ENCODE measurements around the gene SLC16A11. TPM values are rescaled to one million over a fixed set of nuclear protein-coding genes. Genes with fewer than 3 reads are reported as not detected.

SLC16A11 gene
- total and polyA plus RNA-seq, 2 of the 4 experiments (the other 2 are of a cell fraction) = not detected

GRCh38 chr17:7019367-7019766, 24.5 kb downstream of the SLC16A11 start (continued):
- TF ChIP-seq RFX5 (IDR thresholded peaks at IDR 0.05; ENCODE audit: low read depth, low read length) = no peak

DNA sequence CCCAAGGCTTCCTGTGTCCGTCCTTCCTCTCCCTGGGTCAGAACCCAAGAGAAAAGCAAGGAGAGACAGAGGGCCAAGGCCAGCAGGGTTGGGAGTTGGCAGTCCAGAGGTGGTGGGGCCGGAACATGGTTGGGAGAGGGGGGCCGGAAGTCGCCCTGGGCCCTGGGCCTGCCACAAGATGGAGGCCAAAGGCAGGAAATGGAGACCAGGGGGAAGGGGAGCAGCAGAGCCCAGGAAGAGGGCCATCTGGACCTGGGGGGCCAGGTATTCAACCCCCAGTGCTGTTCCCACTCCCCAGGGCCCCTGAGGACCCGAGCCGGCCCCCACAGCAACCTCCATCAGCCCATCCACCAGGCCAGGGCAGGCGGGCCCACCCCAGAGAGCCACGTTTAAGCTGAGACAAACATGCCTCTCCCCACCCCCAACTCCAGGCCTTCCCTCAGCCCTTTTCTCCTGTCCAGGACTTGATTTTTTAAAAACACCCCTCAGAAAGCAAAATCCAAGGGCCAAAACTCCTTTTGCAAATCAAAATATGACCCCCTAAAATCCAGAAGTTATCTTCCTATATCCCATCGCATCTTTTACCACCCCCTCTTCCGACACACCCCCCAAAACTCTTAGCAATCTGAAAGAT, 25.4 kb downstream of the SLC16A11 start:
- TF ChIP-seq, protein P1, sequence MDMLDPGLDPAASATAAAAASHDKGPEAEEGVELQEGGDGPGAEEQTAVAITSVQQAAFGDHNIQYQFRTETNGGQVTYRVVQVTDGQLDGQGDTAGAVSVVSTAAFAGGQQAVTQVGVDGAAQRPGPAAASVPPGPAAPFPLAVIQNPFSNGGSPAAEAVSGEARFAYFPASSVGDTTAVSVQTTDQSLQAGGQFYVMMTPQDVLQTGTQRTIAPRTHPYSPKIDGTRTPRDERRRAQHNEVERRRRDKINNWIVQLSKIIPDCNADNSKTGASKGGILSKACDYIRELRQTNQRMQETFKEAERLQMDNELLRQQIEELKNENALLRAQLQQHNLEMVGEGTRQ (IDR thresholded peaks at IDR 0.05; ENCODE audit: low read depth, low read length) = no peak
- TF ChIP-seq MAFK (IDR thresholded peaks at IDR 0.05; ENCODE audit: low read depth, low read length) = no peak
- no peak for TF ChIP-seq BHLHE40 (IDR thresholded peaks at IDR 0.05; ENCODE audit: low read depth, low read length)
- TF ChIP-seq CEBPB (IDR thresholded peaks at IDR 0.05; ENCODE audit: low read depth, low read length) = no peak
- Histone ChIP-seq H2BK20ac (ENCODE audit: low read depth, low read length) (no peak overlapping the region), H3K4me2 (ENCODE audit: low read depth, low read length) (no peak overlapping the region), H3K4ac (ENCODE audit: low read depth, low read length) (no peak overlapping the region), H2AK9ac (replicated peaks; ENCODE audit: low read depth, low read length, poor library complexity) (no peak overlapping the region), H2AK5ac (ENCODE audit: low read depth, low read length) (no peak overlapping the region), H3K9me1 (ENCODE audit: insufficient read depth, low read length) (no peaks in the 10 kb centered on the region; the same call in 1 of the 2 replicates), H2BK5ac (ENCODE audit: low read depth, low read length, poor library complexity, severe bottlenecking) (no peak overlapping the region), H3K14ac (replicated peaks; ENCODE audit: low read depth, low read length) (no peak overlapping the region), H3K36me3 (ENCODE audit: control insufficient read depth, insufficient read depth, low read length) (0 out of 2 replicates have a peak, but pooled peaks cover 2% of the 10 kb centered on the region), H3K9me3 (ENCODE audit: control insufficient read depth, insufficient read depth, low read length) (no peaks in the 10 kb centered on the region), H3K9ac (ENCODE audit: low read depth, low read length) (no peak overlapping the region), H3K4me1 (ENCODE audit: control insufficient read depth, insufficient read depth, low read length) (peaks cover 8% of the 10 kb centered on the region; the same call in 1 of the 2 replicates), H4K91ac (ENCODE audit: insufficient read depth, low read depth, low read length) (no peak overlapping the region), H2BK120ac (ENCODE audit: low read depth, low read length) (no peak overlapping the region), H2AFZ (replicated peaks; ENCODE audit: low read length, poor library complexity) (no peak overlapping the region), H3K23ac (ENCODE audit: low read depth, low read length) (no peak overlapping the region), H4K5ac (ENCODE audit: low read depth, low read length) (no peak overlapping the region), H3K4me3 (ENCODE audit: insufficient read depth, low read depth, low read length) (no peak overlapping the region), H3K18ac (ENCODE audit: low read depth, low read length) (no peak overlapping the region), H4K20me1 (ENCODE audit: insufficient read depth, low read length) (no peaks in the 10 kb centered on the region), H4K8ac (ENCODE audit: low read depth in 2 of 2, low read length in 2 of 2) (no peak overlapping the region), H3K27ac (ENCODE audit: insufficient read depth, low read length) (no peak overlapping the region), H2BK15ac (ENCODE audit: low read depth, low read length) (no peak overlapping the region), H3K79me1 (ENCODE audit: low read depth in 1 of 2, low read length in 2 of 2) (peaks cover 6 to 21% of the 10 kb centered on the region in 2 experiments; a peak in 3 of 4 replicates), H3K56ac (ENCODE audit: extremely low read depth, insufficient read depth, low read length) (no peak overlapping the region), H3K27me3 (ENCODE audit: control insufficient read depth, insufficient read depth, low read length) (peaks cover 9% of the 10 kb centered on the region; the same call in 1 of the 2 replicates)
- in situ Hi-C loops (cut with MboI; ENCODE audit: low sequenced_read_pairs) = loop anchor here (10.0 kb wide), 1 partner anchor 354 kb away; no protein-coding TSS in a partner anchor
- WGBS, 2 experiments (ENCODE audit: extremely low coverage in 2 of 2, insufficient read length in 1 of 2) = 90 to 100% methylated on average over 2 of the region's 10 CpGs
- dilution Hi-C loops (cut with HindIII; ENCODE audit: low sequenced_read_pairs, unreplicated experiment) = no loop called here
- CTCF ChIA-PET = no interaction called here
- POLR2A ChIA-PET (ENCODE audit: unreplicated experiment) = no interaction called here
- intact Hi-C loops (cut with micrococcal nuclease) = no loop called here
- DNase-seq (no peak), ATAC-seq (ENCODE audit: low read depth) (no peak)
- no TSS peak for BruUV-seq (replicated peaks)

All from IMR-90 (cell line).